Raji (cell line): ENCODE measurements around the gene CFL1.

Source experiments
- POLR2A ChIP-seq: IDR thresholded peaks from 2 replicates; pipeline ENCODE4 v1.6.1; 2011; ENCODE audit warnings: low read depth, low read length, control low read depth; ENCODE audit not compliant: insufficient read depth

CFL1 gene

GRCh38 chr11:65857853-65858680 lies at the start of gene CFL1:
Gene CFL1, minus strand, starts transcription at chr11:65858180. Its CDS starts 81 bp downstream, at chr11:65858099.
- TF ChIP-seq POLR2A = peak; percentile 97

GRCh38 chr11:65906602-65907001 lies 48.6 kb upstream of the CFL1 start:
- no peak for TF ChIP-seq POLR2A

DNA sequence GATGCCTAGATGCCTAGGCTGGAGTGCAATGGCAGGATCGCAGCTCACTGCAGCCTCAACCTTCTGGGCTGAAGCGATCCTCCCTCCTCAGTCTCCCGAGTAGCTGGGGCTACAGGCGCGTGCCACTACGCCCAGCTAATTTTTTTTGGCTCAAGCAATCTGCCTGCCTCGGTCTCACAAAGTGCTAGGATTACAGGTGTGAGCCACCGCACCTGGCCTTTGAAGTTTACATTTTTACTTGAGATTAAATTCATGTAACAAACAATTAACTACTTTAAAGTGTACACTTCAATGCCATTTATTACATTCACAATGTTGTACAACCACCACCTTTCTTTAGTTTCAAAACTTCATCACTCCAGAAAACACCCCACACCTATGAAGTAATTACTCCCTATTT lies 45.7 kb upstream of the CFL1 start:
- no peak for TF ChIP-seq POLR2A

DNA sequence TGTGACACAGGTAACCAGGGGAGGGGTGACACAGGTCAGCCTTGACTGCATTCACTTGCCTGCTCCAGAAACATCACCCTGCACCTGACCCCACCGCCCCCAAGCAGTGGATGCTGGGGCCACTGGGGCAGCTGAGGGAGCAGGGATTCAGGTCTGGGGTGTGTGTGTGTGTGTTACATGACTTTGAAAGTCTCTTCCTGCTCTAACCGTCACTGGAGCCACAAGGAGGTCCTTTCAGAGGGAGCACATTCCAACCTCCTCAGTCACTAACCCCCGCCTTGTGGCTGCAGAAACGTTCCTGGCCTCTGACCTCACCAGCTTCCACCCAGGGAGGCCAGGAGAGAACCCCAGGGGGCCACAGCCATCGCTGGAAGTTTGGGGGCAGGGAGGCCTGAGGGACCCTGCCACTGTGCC lies 45.1 kb upstream of the CFL1 start:
- no peak for TF ChIP-seq POLR2A

DNA sequence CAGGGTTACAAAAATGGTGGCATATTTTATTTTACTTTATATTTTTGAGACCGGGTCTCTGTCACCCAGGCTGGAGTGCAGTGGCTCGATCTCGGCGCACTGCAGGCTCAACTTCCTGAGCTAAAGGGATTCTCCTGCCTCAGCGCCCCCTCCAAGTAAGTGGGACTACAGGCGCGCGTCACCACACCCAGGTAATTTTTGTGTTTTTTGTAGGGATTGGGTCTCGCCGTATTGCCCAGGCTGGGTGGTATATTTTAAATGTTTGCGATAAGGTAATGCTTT lies 42.9 kb upstream of the CFL1 start:
- no peak for TF ChIP-seq POLR2A

- TF ChIP-seq POLR2A = no peak
Measured at GRCh38 chr11:65900125-65900898, 42.3 kb upstream of the CFL1 start, which contains the start of gene FOSL1. Gene FOSL1, minus strand, starts transcription at chr11:65900388. Its CDS starts 49 bp downstream, at chr11:65900339.

- TF ChIP-seq POLR2A = no peak
Measured at GRCh38 chr11:65899356-65900124, 41.6 kb upstream of the CFL1 start.

- no peak for TF ChIP-seq POLR2A
Measured at GRCh38 chr11:65898656-65899355, 40.8 kb upstream of the CFL1 start.

DNA sequence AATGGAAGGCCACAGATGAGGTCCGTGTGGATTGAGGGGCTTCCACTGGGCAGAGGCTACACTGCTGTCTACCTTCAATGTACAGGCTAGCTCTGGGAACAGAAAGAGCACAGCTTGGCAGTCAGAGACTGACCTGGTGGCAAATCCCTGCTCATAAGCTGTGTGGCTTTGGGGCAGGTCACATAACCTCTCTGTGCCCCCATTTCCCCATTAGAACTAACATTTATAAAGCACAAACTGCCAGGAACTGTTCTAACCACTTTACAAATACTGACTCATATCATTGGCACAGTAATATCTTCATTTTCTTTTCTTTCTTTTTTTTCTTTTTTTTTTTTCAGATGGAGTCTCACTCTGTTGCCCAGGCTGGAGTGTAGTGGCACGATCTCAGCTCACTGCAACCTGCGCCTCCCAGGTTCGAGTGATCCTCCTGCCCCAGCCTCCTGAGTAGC lies 39.1 kb upstream of the CFL1 start:
- no peak for TF ChIP-seq POLR2A

DNA sequence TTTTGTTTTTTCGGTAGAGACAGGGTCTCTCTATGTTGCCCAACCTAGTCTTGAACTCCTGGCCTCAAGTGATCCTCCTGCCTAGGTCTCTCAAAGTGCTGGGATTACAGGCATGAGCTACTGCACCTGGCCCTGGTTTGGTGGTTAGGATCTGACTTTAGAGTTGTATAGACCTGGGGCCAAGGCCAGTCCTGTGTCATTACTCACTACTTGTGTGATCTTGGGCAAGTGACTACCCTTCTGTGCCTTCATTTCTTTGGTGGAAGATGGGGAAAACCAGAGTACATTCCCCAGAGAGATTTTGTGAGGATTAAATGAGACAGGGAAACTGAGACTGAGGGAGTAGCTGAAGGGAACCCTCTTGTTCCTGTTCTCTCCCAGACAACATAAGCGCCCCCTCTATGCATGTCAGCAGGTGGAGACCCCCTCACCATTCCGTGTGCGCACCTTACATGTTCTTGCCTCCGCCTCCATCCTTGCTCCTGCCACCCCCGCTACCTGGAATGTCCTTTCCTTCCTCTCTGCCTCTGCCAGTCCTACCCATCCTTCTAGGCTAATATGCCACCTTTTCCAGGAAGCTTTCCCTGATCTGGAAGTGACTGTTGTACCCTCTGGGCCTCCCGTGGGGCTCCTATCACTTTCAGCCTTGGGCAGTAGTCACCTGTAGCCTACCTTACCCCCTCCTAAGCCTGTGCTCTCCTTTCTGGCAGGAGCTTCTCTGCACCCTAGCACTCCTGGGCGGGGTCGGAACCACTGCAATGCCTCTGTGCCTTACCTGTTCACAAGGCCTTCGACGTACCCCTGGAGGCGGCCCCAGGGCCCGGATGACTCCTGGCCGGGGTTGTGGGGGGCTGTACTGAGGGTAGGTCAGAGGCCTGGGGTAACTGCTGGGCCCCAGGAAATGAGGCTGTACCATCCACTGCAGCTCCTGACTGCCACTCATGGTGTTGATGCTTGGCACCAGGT lies 38.3 kb upstream of the CFL1 start:
- no peak for TF ChIP-seq POLR2A

DNA sequence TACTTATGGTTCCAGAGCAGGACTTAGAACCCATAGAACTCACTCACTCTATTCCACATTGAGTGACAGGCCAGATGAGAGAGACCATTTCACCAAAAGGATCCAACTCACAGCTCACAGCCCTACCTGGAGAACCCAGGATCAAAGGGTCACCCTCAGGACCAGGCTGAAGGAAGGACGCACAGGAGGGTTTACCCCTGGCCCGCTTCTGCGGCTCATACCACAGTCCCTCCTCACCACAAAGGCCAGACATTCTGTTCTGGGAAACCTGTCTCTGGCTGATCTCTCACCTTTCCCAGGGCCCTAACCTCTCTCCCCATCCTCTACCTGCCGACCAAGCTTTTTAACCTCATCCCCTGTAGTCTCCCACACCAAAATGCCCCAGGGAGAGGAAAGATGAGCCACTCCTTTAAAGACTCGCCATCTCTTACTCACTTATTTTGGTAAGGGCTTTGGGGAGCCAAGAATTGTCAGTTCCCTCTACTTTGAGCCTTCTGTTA lies 37.6 kb upstream of the CFL1 start:
- no peak for TF ChIP-seq POLR2A

DNA sequence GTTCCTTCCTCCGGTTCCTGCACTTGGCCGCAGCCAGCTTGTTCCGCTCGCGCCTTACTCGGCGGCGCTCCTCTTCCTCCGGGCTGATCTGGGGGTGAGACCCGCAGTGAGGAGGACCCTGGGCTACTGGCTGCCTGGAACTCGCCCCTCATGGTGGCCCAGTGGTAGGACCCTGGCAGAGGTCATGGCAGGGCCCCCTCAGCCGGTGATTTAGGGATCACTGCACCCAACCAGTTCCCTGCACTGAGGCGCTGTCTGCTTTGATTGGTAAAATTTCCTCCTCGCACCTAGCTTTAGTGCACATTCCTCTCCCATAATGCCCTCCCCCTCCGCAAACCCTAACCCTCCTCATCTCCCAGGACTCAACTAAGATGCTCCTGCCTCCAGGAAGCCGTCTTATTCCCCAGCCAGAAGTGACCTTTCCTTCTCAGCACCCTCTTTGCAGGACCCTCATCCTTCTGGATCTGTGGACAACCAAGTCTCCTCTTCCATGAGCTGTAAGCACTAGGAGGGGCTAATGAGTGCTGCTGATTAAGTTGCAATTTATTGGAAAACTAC lies 36.1 kb upstream of the CFL1 start:
- no peak for TF ChIP-seq POLR2A

DNA sequence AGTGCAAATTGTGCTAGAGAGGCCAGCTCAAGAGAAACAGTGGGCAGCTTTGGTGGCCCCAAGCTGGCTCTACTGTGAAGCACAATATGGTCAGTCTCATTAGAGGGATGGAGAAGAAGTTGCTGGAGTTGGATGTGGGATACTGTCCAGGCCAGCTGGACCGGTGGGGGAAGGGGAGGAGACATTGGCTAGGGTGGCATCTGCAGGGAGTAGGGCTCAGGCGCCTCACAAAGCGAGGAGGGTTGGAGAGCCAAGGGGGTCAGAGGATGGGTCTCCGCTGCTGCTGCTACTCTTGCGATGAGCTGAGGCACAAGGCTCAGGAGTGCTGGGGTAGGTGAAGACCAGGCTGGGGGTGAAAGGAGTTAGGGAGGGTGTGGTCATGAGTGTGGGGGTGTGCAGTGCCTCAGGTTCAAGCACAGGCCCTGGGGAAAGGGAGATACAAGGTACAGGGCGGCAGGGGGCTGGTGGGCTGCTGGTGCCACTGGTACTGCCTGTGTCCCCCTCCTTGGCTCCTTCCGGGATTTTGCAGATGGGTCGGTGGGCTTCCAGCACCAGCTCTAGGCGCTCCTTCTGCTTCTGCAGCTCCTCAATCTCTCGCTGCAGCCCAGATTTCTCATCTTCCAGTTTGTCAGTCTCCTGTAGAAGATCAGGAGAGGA lies 34.8 kb upstream of the CFL1 start:
- TF ChIP-seq POLR2A = peak; percentile 32; the same call in 1 of the 2 replicates
